ENCODE data around the gene HRH2. TPM values are rescaled to one million over a fixed set of nuclear protein-coding genes. Genes with fewer than 3 reads are reported as not detected.
A peak's percentile ranks its signal among the peaks of the same experiment; 100 is the strongest.

Gene HRH2
- total RNA-seq, 1 experiment from 2014 or later = 3.3 TPM

- Mint-ChIP-seq H3K36me3 (ENCODE audit: insufficient read depth in 1 of 3, low read depth in 3 of 3) (peaks cover 0 to 4% (median 0%) of the 10 kb centered on the region in 3 experiments; a peak in 4 of 7 replicates), H3K9me3 (peaks cover 2 to 13% of the 10 kb centered on the region in 2 experiments; a peak in 4 of 5 replicates), H3K27me3 (ENCODE audit: low read depth) (peaks cover 21% of the 10 kb centered on the region), H3K4me1 (peaks cover 21 to 34% of the 10 kb centered on the region in 2 experiments), H3K27ac (peak overlapping the region in 2 of 3 experiments; percentile 38 to 63; a peak in 1 of 7 replicates), H3K4me3 (peak overlapping the region; percentile 59 to 75)
- Histone ChIP-seq H3T11ph (ENCODE audit: low read length) (no peak overlapping the region), H3K4me1 (ENCODE audit: insufficient read depth, low read length) (no peaks in the 10 kb centered on the region), H2AFZ (ENCODE audit: low read length) (no peak overlapping the region), H4K20me1 (ENCODE audit: control insufficient read depth, insufficient read depth, insufficient read length) (no peaks in the 10 kb centered on the region), H4K91ac (ENCODE audit: insufficient read length, low read depth, low read length) (no peak overlapping the region), H3K9me3 (ENCODE audit: control insufficient read depth, low read depth, low read length) (no peaks in the 10 kb centered on the region), H3K23ac (ENCODE audit: insufficient read length, low read depth, low read length) (no peak overlapping the region), H4K5ac (ENCODE audit: insufficient read length, low read depth, low read length) (no peak overlapping the region), H2AK5ac (ENCODE audit: insufficient read length, low read length) (no peak overlapping the region), H4K8ac (replicated peaks; ENCODE audit: insufficient read length, low read depth, low read length) (no peak overlapping the region), H3K27ac (ENCODE audit: insufficient read length, low read depth, low read length) (no peak overlapping the region), H3K4ac (ENCODE audit: low read depth, low read length) (no peak overlapping the region), H3K56ac (ENCODE audit: insufficient read length, low read depth, low read length) (no peak overlapping the region), H2BK15ac (ENCODE audit: low read depth, low read length) (no peak overlapping the region), H2BK12ac (ENCODE audit: insufficient read length, low read depth, low read length) (no peak overlapping the region), H3K18ac (ENCODE audit: insufficient read length, low read depth, low read length) (no peak overlapping the region), H3K4me2 (ENCODE audit: insufficient read depth, insufficient read length, low read length) (peak overlapping the region; percentile 66), H3K79me1 (ENCODE audit: insufficient read depth, low read depth, low read length, poor library complexity, severe bottlenecking) (no peaks in the 10 kb centered on the region), H3K9ac (ENCODE audit: extremely low read depth, insufficient read length, low read length) (no peak overlapping the region), H3K79me2 (ENCODE audit: insufficient read depth, low read length) (no peaks in the 10 kb centered on the region), H2BK20ac (ENCODE audit: low read depth, low read length, poor library complexity, severe bottlenecking) (no peak overlapping the region), H3K14ac (ENCODE audit: insufficient read depth, low read length) (no peak overlapping the region), H3K27me3 (ENCODE audit: insufficient read depth, low read length) (no peaks in the 10 kb centered on the region), H2BK5ac (ENCODE audit: insufficient read length, low read length) (no peak overlapping the region), H2BK120ac (ENCODE audit: low read depth, low read length, poor library complexity, severe bottlenecking) (no peak overlapping the region), H3K23me2 (ENCODE audit: insufficient read length, low read depth, low read length, poor library complexity, severe bottlenecking) (peaks cover 9% of the 10 kb centered on the region)
- DNase-seq = peak; percentile 71
- TF ChIP-seq CTCF (conservative IDR thresholded peaks at IDR 0.05) = peak; percentile 50; the same call in 2 of the 3 replicates
- WGBS (ENCODE audit: extremely low coverage, insufficient read length, low lambda C conversion rate) = no CpG with 5 or more reads among the region's 33 CpGs
Measured at GRCh38 chr5:175728885-175729828, 71.3 kb downstream of the HRH2 start.
